LNCAP (cell line): ENCODE data around the gene CREBL2.
A peak's percentile ranks its signal among the peaks of the same experiment; 100 is the strongest.

ENCODE experiments used
- TF ChIP-seq, protein P1 (sequence below): fragments of 450-650 bp; IDR thresholded peaks from 2 replicates; pipeline ENCODE4 v1.5.1; 2017; ENCODE audit warnings: mild to moderate bottlenecking

The CREBL2 gene

GRCh38 chr12:12641650-12642049 lies 30.0 kb downstream of the CREBL2 start:
- TF ChIP-seq, protein P1, sequence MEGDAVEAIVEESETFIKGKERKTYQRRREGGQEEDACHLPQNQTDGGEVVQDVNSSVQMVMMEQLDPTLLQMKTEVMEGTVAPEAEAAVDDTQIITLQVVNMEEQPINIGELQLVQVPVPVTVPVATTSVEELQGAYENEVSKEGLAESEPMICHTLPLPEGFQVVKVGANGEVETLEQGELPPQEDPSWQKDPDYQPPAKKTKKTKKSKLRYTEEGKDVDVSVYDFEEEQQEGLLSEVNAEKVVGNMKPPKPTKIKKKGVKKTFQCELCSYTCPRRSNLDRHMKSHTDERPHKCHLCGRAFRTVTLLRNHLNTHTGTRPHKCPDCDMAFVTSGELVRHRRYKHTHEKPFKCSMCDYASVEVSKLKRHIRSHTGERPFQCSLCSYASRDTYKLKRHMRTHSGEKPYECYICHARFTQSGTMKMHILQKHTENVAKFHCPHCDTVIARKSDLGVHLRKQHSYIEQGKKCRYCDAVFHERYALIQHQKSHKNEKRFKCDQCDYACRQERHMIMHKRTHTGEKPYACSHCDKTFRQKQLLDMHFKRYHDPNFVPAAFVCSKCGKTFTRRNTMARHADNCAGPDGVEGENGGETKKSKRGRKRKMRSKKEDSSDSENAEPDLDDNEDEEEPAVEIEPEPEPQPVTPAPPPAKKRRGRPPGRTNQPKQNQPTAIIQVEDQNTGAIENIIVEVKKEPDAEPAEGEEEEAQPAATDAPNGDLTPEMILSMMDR = no peak

DNA sequence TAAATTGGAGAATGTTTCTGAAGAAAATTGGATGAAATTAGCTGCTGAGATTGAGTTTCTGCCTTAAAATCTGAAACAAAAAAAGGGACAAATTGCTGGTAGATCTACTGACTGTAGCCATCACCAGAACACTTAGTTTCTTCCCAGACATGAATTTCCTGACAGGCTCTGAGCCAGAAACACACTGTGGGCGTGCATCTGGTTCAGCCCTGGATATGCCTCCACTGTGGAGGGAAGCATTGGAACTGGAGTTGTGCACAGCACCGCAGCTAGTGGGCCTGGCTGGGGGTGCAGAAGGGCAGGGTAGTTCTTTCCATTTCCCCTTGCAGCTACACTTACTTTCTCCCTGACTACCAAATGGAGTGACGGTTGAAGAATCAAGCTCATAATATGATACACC lies 31.2 kb downstream of the CREBL2 start:
- TF ChIP-seq, protein P1 = no peak

DNA sequence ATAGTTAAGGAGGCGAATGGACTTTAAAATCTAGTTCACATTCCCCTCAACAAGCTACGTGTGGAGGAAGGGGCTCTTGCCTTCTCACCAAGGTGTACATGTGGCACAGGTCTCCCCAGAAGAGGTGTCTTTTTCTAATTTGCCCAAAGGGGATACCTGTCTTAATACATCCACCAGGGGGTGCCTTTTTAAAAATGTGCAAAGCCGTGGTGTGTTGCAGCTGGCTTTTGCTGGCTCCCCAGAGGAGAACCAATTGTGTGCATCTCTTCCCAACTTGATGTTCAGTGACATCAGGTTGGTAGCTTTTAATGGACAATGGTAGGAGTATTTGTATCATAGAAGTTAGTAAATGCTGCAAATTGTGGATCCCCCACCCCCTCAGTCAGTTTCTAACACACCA lies 33.8 kb downstream of the CREBL2 start:
- TF ChIP-seq, protein P1 = peak; percentile 14; the same call in 1 of the 2 replicates

GRCh38 chr12:12646483-12647072 lies 34.9 kb downstream of the CREBL2 start:
- TF ChIP-seq, protein P1 = no peak

GRCh38 chr12:12648284-12648683 lies 36.6 kb downstream of the CREBL2 start:
- TF ChIP-seq, protein P1 = no peak

- TF ChIP-seq, protein P1 = no peak
Observed at GRCh38 chr12:12648951-12649650, 37.4 kb downstream of the CREBL2 start.

DNA sequence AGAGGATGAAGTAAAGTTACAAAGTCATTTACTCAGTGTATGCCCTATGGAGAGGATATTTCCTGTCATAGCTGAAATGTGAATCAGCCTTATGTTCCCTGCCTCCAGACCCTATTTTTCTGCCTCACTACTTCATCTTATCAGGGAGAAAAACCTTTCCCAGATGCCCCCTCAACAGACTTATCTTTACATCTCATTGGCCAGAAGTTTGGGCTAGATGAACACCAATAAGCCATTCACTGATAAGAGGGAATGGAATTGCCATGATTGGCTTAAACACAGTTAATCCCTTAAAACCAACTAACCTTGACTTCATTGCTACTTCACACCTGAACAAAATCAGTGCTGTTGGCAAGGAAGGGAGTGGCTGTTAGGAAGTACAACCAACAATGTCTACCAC lies 40.1 kb downstream of the CREBL2 start:
- TF ChIP-seq, protein P1 = no peak
